HG03135 (cell line): ENCODE data around the gene TMPRSS11B.
"Not testable (repeated sequence)": the region's sequence is repeated elsewhere in the genome, so short reads cannot be mapped to it uniquely, and the experiment has no call there.

Experiments
- ATAC-seq: cut with Tn5 transposase; IDR thresholded peaks from one replicate; pipeline ENCODE4 v1.9.1; 2021; ENCODE audit warnings: mild to moderate bottlenecking, moderate library complexity; ENCODE audit not compliant: unreplicated experiment

Gene TMPRSS11B, protein sequence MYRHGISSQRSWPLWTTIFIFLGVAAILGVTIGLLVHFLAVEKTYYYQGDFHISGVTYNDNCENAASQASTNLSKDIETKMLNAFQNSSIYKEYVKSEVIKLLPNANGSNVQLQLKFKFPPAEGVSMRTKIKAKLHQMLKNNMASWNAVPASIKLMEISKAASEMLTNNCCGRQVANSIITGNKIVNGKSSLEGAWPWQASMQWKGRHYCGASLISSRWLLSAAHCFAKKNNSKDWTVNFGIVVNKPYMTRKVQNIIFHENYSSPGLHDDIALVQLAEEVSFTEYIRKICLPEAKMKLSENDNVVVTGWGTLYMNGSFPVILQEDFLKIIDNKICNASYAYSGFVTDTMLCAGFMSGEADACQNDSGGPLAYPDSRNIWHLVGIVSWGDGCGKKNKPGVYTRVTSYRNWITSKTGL

DNA sequence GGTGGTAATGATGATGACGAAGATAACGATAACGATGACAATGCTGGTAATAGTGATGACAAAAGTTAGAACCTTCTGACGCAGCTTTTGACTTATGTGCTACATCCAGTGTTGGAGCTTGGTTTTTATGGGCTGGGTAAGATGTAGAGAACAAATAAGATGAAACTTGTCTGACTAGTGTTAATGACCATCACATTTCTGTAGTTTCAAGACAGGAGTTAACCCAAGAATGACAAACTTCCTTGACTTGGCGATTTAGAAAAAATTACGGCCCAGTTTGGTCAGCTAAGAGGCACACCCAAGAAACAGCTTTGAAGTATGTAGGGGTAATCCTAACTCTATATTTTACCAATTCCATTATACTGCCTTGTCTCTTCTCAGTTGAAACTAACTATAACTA, at the start of gene TMPRSS11B:
TMPRSS11B (minus strand) TSS at position 101 of the 400 bp plus-strand sequence. CDS start 136 bp downstream, outside the sequence.
- no peak for ATAC-seq

DNA sequence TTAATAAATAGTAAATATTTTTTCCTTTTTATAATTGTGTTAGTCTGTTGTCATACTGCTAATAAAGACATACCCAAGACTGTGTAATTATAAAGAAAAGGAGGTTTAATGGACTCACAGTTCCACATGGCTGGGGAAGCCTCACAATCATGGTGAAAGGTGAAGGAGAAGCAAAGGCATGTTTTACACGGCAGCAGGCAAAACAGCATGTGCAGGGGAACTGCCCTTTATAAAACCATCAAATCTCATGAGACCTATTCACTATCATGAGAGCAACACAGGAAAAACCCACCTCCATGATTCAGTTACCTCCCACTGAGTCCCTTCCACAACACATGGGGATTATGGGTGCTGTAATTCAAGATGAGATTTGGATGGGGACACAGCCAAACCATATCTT, 45.8 kb upstream of the TMPRSS11B start:
- ATAC-seq, result no peak

DNA sequence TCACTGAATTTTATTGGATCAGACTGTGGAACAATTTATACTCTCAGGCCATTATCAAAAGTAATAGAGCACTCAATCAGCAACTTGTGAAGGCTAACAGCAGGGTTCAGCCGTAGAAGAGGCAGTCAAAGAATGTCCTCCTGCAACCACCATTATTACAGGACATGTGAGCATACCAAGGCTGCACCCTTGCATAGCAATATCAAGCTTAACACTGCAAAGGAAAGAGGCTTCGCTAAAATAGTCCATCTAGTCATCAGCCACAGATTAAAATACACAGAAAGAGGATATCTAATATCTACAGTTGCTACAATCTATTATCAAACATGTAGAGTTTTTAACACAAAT, 42.9 kb upstream of the TMPRSS11B start:
- no peak for ATAC-seq

GRCh38 chr4:68287704-68288392, 42.4 kb upstream of the TMPRSS11B start:
- ATAC-seq, result no peak

DNA sequence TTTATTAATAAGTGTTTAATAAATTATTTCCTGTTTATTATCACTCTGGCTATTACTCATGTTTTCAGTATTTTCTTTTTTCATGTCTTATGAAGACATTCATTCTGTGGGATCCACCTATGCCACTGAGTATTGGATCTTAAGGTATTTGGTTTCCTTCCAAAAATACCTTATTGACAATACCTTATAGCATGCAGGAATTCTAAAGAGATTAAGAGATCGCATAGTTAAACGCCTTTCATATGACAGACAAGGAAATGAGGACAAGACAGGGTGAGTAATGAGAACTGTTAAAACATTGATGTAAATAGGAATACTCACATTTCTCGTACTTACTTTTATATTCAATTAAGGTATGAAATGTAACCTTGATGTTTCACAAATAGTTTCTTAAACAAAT, 38.2 kb upstream of the TMPRSS11B start:
- no peak for ATAC-seq

GRCh38 chr4:68283095-68283494, 37.6 kb upstream of the TMPRSS11B start:
- no peak for ATAC-seq

GRCh38 chr4:68281796-68282740, 36.6 kb upstream of the TMPRSS11B start:
- ATAC-seq, result not testable (repeated sequence)

DNA sequence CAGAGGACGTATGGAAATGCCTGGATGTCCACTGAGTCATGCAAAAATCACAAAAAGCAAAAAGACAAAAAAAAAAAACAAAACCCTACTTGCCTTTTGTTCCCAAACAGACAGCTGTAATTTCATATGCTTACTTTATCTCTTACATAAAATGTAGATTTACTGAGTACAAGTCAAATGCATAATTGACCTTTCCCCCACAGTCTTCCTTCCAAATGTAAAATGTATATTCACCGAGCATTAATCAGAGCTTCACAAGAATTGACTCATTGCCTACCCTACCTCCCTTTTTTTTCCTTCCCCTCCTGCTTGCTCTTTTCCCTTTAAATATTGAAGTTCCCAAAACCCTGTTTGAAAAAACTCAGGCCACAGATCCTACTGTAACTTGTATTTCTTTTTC, 32.5 kb upstream of the TMPRSS11B start:
- ATAC-seq, result no peak

DNA sequence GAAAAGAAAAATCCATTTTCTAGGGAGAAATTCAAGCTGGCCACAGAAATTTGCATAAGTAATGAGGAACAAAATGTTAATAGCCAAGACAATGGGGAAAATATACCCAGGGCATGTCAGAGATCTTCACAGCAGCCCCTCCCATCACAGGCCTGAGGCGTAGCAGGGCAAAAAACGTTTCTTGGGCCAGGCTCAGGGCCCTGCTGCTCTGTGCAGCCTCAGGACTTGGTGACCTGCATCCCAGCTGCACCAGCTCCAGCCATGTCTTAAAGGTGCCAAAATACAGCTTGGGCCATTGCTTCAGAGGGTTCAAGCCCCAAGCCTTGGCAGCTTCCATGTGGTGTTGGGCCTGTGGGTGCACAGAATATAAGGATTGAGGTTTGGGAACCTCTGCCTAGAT, 32.1 kb upstream of the TMPRSS11B start:
- ATAC-seq, result no peak

DNA sequence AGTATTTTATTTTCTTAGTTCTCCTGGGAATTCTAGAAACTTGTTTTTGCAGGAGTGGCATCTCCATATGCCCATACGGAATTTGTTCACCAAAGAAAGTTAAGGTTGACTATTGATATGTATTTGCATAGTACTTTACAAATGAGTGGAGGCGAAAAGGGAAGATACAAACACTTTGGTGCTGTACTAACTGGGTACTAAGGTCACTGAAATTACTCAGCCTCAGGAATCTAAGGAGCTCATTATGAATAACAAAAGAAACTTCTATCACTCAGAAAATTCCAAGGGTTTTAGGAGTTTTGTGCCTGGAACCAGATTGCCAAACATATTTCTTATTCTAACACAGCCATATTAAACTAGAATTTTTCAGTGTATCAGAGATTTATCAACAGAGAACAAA, 27.4 kb upstream of the TMPRSS11B start:
- ATAC-seq, result no peak

GRCh38 chr4:68272380-68272779, 26.9 kb upstream of the TMPRSS11B start:
- ATAC-seq, result peak; percentile 41

- peak; percentile 54 for ATAC-seq
Measured at GRCh38 chr4:68271851-68272357, 26.4 kb upstream of the TMPRSS11B start.

DNA sequence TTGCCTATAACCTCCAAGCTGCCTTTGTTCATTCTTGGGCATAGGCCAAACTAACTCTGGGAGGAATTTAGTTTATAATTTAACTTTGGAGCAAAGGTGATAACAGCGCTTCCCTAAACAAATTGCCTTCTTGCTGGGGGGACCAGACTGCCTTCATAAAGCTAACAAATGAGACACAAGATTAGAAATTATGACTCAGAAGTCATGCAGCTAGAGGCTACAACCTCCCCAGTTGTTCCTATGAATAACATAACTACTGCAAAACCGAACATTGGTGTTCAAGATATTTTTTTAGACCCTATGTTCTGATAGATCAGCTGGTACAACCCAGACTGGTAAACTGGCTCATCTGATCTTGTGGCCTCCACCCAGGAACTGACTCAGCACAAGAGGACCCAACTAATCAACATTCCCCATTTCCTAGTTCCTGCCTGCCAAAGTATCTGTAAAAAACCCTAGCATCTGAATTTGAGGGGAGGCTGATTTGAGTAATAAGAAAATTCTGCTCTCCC, 22.0 kb upstream of the TMPRSS11B start:
- no peak for ATAC-seq

- no peak for ATAC-seq
Measured at GRCh38 chr4:68264875-68265565, 19.5 kb upstream of the TMPRSS11B start.

DNA sequence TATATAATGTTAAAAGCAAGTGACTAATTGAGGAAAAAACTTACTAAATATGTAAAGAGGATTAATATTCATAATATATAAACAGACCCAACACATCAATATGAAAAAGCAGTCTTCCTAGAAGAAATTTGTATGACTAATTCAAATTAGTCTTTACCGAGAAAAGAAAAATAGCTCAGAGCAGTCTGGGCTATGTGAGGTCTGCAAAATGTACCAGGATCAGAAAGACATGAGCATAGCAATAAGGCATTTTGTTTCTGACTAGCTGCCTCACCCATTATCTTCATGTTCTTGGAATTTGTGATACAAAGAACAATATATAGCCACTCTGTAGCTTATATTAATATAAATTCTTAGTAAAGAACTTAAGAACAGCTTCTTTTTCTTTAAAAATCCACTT, 13.7 kb upstream of the TMPRSS11B start:
- no peak for ATAC-seq

DNA sequence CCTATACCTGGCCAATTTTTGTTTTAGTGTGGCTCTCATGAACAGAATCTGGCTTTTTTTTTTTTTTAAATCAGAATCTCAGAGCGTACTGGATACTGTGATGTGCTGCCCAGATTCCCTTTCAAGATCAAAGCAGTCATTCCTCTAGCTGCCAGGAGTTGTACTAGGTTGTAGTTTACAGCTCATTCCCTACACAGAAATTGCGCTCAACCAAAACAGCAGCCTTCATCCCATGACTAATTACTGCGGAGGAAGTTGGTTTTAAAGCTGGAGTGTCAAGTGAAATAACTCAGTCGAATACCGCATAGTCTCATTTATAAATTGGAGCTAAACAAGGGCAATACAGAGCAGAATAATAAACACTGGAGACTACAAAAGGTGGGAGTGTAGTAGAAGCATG, 12.2 kb upstream of the TMPRSS11B start:
- ATAC-seq, result no peak

- ATAC-seq, result no peak
Measured at GRCh38 chr4:68256284-68256683, 10.8 kb upstream of the TMPRSS11B start.

DNA sequence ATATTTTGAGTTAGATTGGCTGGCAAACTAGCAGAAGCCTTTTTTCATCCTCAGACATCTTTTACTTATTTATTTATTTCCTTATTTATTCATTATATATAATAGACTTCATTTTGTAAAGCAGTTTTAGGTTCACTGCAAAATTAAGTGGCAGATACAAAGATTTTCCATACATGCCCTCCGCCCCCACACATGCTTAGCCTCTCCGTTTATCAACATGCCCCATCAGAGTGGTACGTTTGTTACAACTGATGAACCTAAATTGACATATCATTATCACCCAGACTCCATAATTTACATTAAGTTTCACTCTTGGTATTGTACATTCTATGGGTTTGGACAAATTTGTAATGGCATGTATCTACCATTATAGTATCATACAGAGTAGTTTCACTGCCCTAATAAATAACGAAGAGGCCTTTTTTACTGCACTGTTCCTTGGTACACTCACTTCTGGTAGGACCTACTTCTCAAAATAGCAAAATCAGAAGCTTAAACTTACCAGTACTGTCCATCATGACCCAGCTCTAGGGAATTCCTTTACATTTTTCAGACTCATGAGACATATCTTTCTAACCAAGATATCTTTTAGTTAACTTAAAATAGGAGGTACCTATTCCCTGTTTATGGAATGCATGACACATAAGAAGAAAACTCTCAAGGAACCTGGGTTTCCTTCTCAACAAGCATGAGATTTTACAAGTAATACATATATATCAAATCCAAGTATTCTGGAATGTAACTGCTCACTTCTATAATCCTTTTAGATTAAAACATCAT, 4.8 kb upstream of the TMPRSS11B start:
- ATAC-seq, result no peak

GRCh38 chr4:68249434-68249833, 3.9 kb upstream of the TMPRSS11B start:
- peak; percentile 71 for ATAC-seq
